HG02623 (cell line): ENCODE results near the gene WDR91.
A peak's percentile ranks its signal among the peaks of the same experiment; 100 is the strongest.

ENCODE experiments used
- ATAC-seq: cut with Tn5 transposase; IDR thresholded peaks from one replicate; pipeline ENCODE4 v1.9.1; 2021; ENCODE audit warnings: moderate library complexity; ENCODE audit not compliant: unreplicated experiment

Gene WDR91

DNA sequence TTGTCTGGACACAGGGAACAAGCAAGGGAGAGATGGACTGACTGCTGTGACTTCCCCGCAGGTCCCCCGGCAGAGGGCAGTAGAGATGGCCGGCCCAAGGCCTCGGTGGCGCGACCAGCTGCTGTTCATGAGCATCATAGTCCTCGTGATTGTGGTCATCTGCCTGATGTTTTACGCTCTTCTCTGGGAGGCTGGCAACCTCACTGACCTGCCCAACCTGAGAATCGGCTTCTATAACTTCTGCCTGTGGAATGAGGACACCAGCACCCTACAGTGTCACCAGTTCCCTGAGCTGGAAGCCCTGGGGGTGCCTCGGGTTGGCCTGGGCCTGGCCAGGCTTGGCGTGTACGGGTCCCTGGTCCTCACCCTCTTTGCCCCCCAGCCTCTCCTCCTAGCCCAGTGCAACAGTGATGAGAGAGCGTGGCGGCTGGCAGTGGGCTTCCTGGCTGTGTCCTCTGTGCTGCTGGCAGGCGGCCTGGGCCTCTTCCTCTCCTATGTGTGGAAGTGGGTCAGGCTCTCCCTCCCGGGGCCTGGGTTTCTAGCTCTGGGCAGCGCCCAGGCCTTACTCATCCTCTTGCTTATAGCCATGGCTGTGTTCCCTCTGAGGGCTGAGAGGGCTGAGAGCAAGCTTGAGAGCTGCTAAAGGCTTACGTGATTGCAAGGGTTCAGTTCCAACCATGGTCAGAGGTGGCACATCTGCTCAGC, 46.8 kb downstream of the WDR91 start:
- ATAC-seq, result no peak

DNA sequence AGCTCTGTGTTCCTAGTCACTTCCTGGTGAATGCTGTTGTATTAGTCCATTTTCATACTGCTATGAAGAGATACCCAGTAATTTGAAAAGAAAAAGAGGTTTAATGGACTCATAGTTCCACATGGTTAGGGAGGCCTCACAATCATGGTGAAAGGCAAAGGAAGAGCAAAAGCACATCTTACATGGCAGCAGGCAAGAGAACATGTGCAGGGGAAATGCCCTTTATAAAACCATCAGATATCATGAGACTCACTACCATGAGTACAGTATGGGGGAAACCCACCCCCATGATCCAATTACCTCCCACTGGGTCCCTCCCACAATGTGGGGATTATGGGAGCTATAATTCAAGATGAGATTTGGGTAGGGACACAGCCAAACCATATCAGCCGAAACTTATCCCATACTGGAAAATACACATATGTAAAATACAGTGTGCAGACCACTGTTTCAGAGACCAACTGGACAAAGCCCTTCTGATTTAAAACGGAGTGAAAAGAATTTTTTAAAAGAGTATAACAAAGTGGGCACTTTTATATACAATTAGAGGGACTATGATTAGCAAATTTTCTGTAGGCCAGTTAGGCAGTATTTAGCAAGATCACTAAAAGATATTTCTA, 48.8 kb downstream of the WDR91 start:
- no peak for ATAC-seq

DNA sequence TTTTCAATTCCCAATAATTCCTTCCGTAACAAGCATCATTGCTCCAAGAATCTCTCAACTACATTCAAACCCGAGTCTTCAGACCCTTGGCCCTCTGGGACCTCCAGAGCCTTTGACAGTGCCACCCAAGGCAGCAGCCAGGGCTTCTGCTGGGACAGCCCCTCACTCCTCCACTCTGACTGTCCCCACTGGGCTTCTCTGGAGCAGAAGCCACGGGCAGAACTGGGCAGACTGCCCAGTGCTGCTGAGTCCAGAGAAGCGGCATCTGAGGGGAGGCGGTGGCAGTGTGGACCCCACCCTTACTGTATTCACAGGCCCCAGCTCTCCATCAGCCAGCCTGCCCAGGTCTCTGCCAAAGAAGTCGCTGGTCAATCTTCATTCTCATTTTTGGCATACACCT, 49.7 kb downstream of the WDR91 start:
- ATAC-seq, result no peak

DNA sequence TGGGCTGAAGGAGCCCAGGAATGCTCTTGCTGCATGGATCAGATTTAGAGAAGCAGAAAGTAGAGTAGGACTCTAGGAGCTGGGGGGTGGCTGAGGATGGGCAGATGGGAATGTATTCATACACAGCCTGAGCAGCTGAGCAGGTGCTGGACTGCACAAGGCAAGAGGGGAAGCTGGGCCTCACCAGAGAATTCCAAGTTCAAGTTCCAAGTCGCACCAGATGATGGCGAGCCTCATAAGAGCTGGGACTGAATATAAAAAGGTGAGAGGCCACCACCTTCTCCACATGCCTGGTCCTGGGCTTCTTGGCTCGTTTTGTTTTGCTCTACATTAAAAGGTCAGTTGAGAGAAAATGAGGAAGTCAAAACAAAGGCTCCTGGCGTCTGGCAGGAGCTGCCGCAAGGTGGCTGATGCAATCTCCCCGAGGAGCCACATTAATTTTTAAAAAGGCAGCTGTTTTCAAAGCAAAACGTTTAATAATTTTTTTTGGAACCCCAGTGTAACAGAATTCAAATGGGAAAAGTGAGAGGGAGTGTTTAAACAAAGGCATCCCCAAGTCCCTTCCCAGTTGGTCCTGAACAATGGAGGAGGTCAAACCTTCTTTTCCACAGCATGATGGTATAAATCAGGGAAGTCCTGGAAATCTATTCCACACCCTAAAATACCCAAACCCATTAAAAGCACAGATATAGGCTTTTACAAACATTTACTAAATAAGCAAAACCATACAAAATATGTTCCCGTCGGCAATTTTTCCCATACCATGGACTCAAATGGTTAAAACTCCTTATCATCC, 50.3 kb downstream of the WDR91 start:
- ATAC-seq, result no peak

DNA sequence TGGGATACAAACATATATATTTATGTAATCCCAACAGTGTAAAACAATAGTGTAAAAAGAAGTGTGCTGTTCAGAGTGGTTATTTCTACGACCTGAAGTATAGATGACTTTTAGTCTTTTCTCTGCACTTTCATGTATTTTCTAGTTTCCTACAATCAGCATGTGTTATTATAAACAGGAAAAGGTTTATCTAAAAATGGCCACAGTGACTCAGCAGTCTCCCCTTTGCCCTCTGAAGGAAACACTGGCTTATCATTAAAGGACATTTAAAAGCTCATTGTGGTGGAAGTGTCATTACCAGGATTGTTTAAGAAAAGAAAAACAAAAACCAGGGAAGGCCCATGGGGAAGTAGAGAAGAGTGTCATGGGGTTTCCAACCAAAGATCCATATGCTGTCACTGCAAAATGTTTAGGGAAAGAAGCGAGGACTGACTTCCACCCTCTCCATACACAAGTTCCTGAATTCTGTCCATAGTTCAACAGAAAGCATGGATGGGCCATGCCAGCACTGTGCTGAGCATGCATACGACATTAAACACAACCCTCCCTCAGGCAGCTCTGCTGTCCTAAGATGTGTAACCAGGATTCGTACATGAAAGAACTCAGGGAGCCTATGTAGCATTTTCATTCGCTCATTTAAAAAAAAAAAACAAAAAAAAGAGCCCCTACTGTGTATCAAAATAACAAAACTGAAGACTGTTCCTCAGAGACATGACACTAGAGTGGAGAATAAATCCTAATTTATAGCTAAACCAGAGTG, 51.0 kb downstream of the WDR91 start:
- peak; percentile 45 for ATAC-seq

DNA sequence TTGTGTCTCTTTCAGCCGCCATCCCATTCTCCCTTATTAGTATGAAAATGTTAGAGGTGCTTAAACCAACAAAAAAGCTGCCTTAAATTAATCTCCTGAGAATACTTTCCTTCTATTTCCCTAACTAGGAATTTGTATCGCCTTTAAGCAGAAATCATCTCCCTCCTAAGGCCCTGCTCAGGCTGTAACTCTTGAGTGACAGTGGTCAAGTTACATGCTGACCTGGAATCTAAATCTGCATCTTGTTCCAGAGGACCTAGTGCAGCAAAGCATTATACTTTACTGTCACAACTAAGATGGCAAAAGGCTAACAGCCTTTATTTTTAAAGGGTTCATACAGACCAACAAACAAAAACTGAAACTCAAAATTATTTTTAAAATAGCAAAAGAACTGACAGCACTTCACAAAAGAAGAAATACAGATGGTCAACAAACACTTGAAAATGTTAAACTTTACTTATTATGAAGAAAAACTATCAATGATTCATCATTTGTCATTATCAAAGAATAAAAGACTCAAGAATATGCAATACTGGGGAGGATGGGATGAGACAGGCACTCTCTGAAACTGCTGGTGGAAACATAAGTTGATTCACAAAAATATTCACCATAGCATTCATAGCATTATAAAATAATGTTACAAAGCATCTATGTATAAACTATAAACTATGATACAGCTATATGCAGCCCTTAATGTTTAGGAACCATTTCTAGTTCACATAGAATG, 51.8 kb downstream of the WDR91 start:
- ATAC-seq, result no peak

DNA sequence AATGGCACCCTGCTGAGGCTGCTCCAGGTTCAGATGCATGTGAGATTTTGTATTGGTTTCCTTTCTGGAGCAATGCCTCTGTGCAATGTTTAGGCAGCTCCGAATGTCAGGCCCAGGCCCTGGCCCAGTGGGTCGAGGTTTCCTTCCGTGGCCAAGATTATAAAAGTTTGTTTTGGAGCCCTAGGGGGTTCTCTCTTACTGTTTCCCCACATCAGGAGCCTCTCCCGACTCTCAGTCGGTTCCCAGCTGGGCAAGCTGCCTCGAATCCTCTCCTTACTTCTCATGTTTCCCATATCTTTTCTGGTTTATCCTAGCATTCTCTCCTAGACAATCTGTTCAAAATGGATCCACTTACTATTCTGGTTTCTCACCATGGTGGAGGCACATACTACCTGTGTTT, 52.5 kb downstream of the WDR91 start:
- ATAC-seq, result no peak

DNA sequence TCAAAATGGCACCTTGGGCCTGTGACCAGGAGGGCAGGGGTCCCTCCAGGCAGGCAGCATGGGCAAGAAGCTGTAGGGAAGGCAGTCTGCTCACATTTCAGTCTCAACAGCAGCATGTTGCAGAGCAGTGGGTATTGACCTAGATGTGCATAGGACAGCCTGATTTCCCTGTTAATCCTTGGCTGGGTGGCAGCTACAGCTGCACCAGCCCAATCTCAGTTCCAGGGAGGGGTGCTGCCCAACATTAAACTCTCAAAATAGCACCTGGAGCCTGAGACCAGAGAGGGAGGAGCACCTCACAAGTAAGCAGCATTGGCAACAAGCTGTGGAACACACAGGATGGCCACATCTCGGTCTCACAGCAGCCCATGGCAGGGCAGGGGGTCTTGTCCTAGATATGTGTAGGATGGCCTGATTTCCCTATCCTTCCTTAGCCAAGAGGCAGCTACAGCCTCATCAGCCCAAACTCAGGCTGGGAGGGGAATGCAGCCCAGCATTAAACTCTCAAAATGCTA, 53.1 kb downstream of the WDR91 start:
- ATAC-seq, result no peak

DNA sequence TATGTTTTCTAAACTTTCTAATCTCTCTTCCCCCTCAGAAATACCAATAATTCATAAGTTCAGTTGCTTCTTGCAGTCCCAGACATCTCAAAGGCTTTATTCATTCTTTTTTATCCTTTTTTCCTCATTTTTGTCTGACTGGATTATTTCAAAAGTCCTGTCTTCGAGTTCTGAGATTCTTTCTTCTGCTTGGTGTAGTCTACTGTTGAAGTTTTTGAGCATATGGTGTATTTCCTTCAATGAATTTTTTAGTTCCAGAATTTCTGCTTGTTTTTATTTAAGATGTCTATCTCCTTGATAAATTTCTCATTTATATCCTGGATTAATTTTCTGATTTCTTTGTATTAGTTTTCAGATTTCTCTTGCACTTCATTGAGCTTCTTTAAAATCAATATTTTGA, 55.0 kb downstream of the WDR91 start:
- no peak for ATAC-seq

DNA sequence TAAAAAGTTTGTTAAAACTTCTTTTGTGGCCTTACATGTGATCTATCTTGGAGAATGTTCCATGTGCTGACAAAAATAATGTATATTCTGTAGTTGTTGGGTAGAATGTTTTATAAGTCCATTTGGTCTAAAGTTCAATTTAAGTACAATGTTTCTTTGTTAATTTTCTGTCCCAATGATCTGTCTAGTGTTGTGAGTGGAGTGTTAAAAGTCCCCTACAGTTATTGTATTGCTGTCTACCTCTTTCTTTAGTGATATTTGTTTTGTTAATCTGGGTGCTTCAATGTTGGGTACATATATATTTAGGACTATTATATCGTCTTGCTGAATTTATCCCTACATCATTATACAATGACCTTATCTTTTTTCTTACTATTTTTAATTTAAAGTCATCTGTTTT, 56.6 kb downstream of the WDR91 start:
- no peak for ATAC-seq

DNA sequence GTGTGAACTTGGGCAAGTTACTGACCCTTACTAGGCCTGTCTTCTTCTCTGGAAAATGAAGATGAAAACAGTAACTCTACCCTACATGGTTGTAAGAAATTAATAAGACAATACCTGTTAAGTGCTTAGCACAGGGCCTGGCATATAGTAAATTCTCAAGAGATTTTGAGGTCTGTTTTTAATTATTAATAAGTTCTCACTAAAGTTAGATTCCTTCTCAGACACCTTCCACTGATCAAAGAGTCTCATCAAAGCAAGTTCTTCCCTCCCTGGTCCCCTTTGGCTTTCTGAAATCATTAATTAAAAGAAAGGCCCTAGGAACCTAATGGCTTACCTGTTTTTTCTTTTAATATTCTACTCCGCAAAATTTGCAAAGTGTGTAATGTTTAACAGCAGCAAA, 58.9 kb downstream of the WDR91 start:
- ATAC-seq, result no peak

DNA sequence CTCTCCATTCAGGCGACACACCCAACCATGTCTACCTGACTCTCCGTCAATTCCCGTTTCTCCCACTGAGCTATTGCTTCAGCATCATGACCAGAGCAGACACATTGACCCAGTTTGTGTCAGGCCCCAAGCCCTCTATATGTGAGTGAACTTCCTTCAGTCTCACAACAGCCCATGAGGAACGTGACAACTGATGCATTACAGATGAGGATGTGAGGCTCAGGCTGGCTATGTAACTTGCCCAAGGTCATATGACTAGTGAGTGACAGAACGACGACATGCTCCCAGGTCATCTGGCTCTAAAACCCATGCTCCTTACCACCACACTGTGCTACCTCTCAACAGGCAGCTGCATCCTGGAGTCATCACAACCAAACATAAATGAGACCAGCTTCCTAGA, 59.8 kb downstream of the WDR91 start:
- no peak for ATAC-seq

DNA sequence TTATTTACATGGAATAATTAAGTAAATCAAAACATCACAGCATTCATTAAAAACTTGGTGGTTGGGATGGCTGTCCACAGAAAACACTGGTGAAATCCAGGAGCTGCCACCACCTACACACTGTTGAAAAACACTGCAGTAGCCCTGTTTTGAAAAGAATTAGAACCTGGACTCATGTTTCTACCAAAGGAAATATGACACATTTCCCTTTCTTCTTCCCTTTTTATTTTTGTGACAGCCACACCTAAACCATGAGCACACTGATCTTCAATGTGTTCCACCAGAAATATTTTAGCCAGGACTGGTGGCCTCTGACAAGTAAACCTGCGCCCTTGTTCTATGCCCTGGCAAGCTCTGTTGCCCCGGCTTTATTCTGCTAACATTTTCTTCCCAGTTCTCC, 60.2 kb downstream of the WDR91 start:
- ATAC-seq, result no peak

DNA sequence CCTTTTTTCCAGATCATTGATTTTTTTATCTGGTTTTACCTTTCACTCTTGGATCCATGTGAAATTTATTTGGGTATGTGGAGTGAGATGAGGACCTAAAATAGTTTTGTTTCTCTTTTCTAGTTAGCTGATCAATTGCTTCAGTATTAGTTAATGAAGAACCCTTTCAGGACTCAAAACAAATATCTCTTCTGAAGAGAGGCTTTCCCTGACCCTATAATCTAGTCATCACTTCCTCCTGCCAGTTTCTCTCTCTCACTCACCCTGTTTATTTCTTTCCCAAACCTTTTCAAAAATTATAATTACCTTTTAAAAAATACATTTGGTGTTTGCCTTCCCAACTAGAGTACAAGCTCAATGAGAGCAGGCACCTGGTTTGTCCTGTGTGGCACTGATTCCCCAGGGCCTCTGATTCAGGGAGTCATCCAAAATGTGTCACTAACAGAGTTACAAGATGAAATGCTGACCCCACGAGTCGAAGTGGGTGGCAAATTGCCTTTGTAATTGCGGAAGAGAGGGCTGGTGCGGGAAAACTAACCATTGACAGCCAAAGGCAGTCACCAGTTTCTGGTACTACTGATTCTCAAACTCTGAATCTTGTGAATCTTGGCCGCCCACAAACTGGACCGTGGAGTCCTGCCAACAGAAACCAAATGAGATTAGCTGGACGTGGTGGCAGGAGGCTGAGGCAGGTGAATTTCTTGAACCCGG, 61.1 kb downstream of the WDR91 start:
- ATAC-seq, result no peak

DNA sequence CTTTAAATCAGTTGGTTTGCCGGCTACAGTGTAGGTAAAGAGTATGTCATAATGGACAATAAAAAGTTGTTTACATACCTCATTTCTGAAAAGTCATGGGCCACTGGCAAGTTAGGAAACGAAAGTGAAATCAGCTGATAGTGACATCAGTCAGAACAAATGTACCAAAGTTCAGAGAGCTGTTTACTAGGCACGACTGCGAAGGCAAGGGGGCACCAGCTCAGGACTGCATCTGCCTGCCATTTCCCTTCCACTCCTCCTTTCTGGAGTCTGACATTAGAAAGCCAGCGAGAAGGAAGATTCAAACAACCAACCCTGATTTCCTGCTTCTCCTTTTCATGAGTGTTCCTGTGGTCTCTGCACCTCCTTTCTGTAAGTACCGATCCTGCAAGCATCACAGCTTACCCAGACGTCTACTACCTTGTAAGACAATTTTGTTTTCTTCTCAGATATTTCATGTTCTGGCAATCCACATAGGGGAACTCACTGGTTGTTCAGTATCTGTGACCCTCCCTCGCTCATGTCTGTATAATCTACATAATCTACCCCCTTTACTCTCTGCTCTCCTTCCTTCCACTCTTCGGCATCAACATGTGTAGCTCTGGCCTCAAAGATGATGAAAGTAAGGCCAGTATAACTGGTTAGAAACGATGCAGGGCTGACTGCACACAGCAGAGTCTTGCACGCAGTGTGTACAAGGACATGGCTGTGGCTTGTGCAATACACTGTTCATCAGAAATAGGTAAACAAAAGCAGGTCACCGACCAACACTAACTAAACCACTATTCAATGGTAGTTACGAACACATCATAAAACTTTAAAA, 63.2 kb downstream of the WDR91 start, which contains the start of gene TMEM140:
Gene TMEM140 (plus strand): TSS at position 174 of the 823 bp plus-strand sequence. CDS start 16,370 bp downstream, outside the sequence.
- peak; percentile 61 for ATAC-seq

DNA sequence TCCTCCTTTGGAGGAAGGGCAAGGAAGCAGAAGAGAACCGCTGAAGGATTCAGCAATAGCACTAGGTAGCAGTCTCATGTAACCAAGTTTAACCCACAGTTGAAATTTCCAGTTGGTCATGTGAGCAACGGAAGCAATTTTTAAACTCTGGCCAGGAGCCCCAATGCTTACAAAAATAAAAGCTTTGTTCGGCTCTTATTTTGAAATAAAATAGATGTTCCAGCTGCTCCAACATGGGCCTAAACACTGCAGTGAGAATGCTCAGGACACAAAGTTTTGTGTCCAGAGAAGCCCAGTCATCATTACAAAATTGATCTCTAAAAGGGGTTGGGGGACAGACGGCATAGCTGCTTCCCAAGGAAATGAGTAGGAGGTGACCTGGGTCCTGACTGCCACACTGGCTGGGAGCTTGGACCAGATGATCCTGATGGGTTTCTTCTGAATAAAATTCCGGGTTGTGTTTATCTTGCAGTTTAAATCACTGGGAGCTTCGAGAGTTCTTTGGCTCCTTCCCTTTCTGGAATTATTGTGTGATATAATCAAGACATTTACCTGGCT, 63.9 kb downstream of the WDR91 start:
- ATAC-seq, result no peak

DNA sequence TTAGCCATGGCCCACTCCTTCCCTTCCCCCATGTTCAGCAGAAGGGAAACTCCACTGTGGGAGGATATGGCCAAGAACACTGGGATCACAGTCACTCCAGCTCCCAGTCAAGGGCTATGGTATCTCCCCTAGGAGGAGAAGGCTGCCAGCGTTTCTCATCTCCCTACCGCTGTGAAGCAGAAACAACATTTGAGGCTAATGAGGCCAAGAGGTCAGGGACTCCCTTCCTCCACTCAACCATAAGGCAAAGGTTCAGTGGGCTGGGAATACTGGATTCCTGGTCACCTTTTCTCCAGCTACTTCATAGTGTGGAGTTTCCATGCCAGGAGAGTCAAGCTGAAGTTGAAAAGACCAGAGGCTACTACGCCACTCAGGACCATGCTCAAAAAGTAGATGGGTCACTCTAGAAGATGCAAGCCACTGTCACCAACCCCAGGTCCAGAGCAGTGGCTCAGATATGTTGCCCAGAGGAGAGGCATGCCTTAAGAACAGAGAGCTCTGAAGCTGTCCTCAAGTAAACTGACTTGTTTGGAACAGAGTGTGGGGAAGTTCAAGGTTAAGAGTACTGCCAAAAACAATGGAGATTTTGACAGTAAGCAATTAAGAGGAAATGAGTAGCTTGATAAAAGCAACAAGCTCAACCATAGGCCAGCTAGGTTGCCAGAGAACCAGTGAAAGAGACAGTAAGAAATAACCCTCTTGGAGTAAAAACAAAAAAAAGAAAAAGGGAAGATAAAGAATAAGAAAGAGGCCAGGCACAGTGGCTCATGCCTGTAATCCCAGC, 67.2 kb downstream of the WDR91 start:
- ATAC-seq, result no peak
